ENCODE data around the gene ATG9B.
A peak's percentile ranks its signal among the peaks of the same experiment; 100 is the strongest.
"Not testable (repeated sequence)": the region's sequence is repeated elsewhere in the genome, so short reads cannot be mapped to it uniquely, and the experiment has no call there.

Gene ATG9B

DNA sequence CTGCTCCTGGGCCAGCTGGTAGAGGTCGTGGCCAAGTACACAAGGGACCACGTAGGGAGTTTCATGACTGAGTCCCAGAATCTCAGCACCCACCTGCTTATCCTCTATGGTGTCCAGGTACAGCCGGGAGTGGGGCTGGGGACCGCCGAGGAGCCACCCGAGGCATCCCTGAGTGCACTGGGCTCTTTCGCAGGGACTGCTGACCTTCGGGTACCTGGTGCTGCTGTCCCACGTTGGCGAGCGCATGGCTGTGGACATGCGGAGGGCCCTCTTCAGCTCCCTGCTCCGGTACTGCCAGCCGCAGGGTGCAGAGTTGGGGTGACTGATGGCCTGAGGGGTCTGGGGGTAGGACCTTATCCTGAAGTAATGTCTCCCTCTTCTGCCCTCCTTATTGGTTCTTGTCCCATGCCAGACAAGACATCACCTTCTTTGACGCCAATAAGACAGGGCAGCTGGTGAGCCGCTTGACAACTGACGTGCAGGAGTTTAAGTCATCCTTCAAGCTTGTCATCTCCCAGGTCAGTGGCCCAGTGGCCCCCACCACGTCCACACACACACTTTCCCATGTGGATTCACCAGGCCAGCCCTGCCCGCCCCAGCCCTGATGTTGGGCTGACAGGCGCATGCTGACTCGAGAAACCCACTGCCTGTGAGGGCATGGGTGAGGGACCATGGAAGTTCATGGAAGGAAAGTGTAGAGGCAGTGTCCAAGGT lies 10.2 kb upstream of the ATG9B start:
- Mint-ChIP-seq H3K4me1 (ENCODE audit: low read depth) (peaks cover 9% of the 10 kb centered on the region), H3K27ac (no peak overlapping the region), H3K27me3 (ENCODE audit: low read depth) (no peaks in the 10 kb centered on the region), H3K36me3 (ENCODE audit: low read depth) (peaks cover 7% of the 10 kb centered on the region), H3K9me3 (no peaks in the 10 kb centered on the region), H3K4me3 (no peak overlapping the region)

DNA sequence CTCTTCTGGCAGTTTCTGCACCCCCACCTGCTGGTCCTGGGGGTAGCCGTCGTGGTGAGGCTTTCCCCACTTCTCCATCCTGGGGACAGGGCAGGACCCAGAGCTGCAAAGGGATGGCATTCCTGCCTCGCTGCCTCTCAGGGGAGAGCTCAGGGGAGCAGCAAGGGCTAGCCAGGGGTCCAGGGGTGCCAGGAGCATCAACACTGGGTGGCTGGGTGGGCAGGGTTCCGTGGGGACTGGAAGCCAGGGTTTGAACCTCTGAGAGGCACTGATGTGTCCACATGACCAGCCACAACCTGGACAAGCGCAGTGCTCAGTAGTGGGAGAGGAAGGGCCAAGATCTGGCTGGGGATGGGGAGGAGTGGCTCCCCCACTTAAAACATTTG lies 9.6 kb upstream of the ATG9B start:
- H3K4me1 Mint-ChIP-seq (ENCODE audit: low read depth): peaks cover 9% of the 10 kb centered on the region
- H3K4me3 Mint-ChIP-seq: no peak overlapping the region
- H3K36me3 Mint-ChIP-seq (ENCODE audit: low read depth): peaks cover 7% of the 10 kb centered on the region
- H3K9me3 Mint-ChIP-seq: no peaks in the 10 kb centered on the region
- H3K27ac Mint-ChIP-seq: no peak overlapping the region
- no peaks in the 10 kb centered on the region for H3K27me3 Mint-ChIP-seq (ENCODE audit: low read depth)

DNA sequence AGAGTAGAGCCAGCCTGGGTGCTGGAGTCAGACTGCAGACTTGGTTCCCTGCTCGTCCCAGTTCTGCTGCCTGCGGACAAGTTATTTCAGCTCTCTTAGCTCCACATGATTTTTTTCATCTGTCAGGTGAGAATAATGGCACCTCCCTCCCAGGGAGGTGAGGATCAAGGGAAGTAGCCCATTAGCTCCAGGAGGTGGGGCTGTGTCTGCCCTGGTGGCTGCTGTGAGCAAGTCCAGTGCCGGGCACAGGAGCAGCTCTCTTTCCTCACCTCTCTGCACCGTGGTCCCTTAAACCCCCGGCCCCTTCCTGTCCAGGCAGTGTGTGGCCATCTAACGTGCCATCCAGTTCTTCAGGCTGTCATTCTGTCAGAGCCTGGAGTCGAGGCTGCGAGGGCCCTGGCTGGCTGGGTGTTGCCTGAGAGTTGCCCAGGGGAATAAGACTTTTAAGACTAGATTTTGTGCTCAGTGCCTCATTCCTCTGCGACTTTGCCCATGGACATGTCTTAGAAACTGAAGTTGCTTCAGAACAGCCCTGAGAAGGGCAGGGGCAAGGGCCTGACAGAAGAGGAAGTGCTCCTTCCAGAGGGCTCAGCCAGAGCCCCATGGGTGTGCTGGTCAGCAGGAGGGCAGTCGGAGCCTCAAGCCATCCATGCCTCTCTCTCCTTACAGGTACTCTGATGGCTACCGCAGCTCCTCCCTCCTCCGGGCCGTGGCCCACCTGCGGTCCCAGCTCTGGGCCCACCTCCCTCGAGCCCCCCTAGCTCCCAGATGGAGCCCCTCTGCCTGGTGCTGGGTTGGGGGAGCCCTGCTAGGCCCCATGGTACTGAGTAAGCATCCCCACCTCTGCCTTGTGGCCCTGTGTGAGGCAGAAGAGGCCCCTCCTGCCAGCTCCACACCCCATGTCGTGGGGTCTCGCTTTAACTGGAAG lies 8.9 kb upstream of the ATG9B start:
- H3K9me3 Mint-ChIP-seq: no peaks in the 10 kb centered on the region
- H3K4me1 Mint-ChIP-seq (ENCODE audit: low read depth): peaks cover 12% of the 10 kb centered on the region
- H3K4me3 Mint-ChIP-seq: no peak overlapping the region
- H3K27ac Mint-ChIP-seq: no peak overlapping the region
- no peaks in the 10 kb centered on the region for H3K27me3 Mint-ChIP-seq (ENCODE audit: low read depth)
- H3K36me3 Mint-ChIP-seq (ENCODE audit: low read depth): peaks cover 9% of the 10 kb centered on the region

DNA sequence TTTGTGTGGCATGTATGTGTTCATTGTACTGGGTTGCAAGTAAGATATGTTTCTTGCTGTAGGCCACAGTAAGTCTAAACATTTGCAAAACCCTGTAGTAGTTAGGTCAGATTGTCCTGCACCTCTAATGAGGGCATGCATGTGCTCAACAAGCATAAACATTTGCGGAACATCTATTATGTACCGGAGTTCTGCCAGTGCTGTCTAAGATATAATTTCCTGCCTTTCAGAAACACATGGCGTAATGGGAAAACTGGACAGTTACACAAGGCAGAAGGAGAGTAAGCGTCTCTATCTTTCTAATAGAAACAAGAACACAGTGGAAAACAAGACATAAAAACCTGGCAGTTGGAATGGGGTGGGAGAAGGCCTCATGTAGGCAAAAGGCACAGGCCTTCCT lies 6.7 kb upstream of the ATG9B start:
- H3K4me3 Mint-ChIP-seq: no peak overlapping the region
- no peaks in the 10 kb centered on the region for H3K27me3 Mint-ChIP-seq (ENCODE audit: low read depth)
- H3K36me3 Mint-ChIP-seq (ENCODE audit: low read depth): peaks cover 2% of the 10 kb centered on the region
- H3K9me3 Mint-ChIP-seq: no peaks in the 10 kb centered on the region
- H3K27ac Mint-ChIP-seq: no peak overlapping the region
- H3K4me1 Mint-ChIP-seq (ENCODE audit: low read depth): peaks cover 20% of the 10 kb centered on the region

DNA sequence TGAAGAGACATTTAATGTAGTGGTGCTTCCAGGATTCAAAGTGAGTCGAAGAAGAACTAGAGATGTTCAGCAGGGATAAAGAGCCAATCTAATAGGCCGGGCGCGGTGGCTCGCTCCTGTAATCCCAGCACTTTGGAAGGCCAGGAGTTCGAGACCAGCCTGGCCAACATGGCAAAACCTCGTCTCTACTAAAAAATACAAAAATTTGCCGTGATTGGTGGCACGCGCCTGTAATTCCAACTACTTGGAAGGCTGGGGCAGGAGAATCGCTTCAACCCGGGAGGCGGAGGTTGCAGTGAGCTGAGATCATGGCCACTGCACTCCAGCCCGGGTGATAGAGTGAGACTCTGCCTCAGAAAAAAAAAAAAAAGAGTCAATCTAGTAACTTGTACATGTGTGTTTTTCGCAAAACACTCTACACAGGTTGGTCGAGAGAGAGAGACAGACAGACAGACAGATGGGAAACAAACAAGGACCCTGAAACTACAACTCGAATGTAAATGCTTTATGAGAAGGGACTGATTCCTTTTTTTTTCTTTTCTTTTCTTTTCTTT lies 4.7 kb upstream of the ATG9B start:
- Mint-ChIP-seq H3K36me3 (ENCODE audit: low read depth) (peaks cover 2% of the 10 kb centered on the region), H3K4me3 (peak overlapping the region; percentile 95), H3K4me1 (ENCODE audit: low read depth) (peaks cover 20% of the 10 kb centered on the region), H3K9me3 (no peaks in the 10 kb centered on the region), H3K27ac (peak overlapping the region; percentile 94), H3K27me3 (ENCODE audit: low read depth) (no peaks in the 10 kb centered on the region)

DNA sequence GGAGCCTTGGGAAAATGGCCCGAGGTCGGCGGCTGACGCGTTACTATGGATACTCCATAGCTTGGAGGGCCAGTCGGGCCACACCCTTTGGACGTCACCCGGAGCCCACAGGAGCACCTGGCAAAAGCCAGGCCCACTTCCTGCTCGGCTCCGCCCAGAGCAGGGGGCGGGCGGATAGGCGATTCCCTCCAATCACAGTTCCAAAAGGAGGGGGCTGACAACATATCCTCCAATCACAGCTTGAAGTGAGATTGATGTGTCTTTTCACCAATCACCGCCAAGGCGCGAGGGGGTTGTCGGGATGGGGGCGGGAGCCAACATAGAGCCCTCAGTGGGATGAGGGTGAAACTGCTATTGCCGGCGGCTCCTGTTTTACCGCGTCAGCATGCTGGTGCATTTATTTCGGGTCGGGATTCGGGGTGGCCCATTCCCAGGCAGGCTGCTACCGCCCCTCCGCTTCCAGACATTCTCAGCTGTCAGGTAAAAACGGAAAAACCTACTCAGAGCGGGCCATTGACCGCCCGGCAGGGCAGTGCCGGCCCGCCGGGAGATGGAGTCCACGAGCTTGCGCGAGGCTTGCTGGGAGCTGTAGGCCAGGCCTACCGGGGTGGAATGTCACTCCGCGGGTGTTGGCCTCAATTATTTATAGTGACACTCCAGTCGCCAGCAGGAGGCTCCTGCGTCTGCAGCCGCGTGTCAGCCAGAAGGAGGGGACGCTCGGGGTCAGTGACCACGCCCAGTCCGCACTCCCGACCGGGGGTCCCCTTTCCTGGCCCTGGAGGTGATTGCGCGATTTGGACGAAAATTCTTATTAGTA lies 4.0 kb upstream of the ATG9B start, which contains the start of gene ABCB8:
ABCB8 (plus strand) TSS at position 320 of the 817 bp plus-strand sequence; CDS start at position 386, 66 bp downstream.
- Mint-ChIP-seq H3K4me3 (peak within 1 kb of the TSS; percentile 95), H3K27ac (peak within 1 kb of the TSS; percentile 94), H3K4me1 (ENCODE audit: low read depth) (peaks cover 20% of the 10 kb centered on the region), H3K36me3 (ENCODE audit: low read depth) (peaks cover 2% of the 10 kb centered on the region), H3K9me3 (no peaks in the 10 kb centered on the region), H3K27me3 (ENCODE audit: low read depth) (no peaks in the 10 kb centered on the region)

DNA sequence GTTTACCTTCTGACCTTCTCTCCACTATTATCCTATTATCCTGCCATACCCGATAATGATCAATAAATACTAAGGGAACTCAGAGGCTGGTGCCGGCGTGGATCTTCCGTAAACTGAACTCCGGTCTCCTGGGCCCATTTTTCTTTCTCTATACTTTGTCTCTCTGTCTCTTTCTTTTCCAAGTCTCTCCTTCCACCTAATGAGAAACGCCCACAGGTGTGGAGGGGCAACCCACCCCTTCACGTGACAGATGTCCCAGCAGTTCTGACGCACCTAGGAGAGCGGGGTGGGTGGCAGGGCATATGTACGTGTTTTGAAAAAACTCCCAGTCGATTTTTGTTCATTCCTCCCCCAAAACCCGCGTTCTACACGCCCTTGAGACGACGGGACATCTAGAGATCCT lies 3.4 kb upstream of the ATG9B start:
- peak overlapping the region; percentile 92 for H3K27ac Mint-ChIP-seq
- peak overlapping the region; percentile 95 for H3K4me3 Mint-ChIP-seq
- not testable (repeated sequence) for H3K36me3 Mint-ChIP-seq (ENCODE audit: low read depth); H3K9me3 Mint-ChIP-seq; H3K27me3 Mint-ChIP-seq (ENCODE audit: low read depth)
- peaks cover 20% of the 10 kb centered on the region for H3K4me1 Mint-ChIP-seq (ENCODE audit: low read depth)

DNA sequence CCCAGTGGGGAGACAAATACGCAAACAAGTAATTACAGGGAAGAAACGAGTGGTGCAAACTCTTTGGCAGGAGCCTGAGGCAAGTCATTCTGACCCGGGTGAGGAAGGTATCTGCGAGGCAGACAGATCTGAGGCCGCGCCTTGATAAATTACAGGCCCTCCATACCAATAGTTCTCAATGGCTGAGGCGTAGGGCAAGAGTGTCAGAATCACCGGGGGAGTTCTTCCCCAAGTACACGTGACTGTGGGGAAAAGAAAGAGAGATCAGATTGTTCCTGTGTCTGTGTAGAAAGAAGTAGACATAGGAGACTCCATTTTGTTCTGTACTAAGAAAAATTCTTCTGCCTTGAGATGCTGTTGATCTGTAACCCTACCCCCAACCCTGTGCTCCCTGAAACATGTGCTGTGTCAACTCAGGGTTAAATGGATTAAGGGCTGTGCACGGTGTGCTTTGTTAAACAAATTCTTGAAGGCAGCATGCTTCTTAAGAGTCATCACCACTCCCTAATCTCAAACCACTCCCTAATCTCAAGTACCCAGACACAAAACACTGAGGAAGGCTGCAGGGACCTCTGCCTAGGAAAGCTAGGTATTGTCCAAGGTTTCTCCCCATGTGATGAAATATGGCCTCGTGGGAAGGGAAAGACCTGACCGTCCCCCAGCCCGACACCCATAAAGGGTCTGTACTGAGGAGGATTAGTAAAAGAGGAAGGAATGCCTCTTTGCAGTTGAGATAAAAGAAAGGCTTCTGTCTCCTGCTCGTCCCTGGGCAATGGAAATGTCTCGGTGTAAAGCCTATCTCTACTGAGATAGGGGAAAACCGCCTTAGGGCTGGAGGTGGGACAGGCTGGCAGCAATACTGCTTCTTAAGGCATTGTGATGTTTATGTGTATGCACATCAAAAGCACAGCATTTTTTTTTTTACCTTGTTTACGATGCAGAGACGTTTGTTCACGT lies 2.8 kb upstream of the ATG9B start:
- peak overlapping the region; percentile 95 for H3K4me3 Mint-ChIP-seq
- peak overlapping the region; percentile 92 for H3K27ac Mint-ChIP-seq
- peaks cover 20% of the 10 kb centered on the region for H3K4me1 Mint-ChIP-seq (ENCODE audit: low read depth)
- not testable (repeated sequence) for H3K27me3 Mint-ChIP-seq (ENCODE audit: low read depth); H3K36me3 Mint-ChIP-seq (ENCODE audit: low read depth); H3K9me3 Mint-ChIP-seq

DNA sequence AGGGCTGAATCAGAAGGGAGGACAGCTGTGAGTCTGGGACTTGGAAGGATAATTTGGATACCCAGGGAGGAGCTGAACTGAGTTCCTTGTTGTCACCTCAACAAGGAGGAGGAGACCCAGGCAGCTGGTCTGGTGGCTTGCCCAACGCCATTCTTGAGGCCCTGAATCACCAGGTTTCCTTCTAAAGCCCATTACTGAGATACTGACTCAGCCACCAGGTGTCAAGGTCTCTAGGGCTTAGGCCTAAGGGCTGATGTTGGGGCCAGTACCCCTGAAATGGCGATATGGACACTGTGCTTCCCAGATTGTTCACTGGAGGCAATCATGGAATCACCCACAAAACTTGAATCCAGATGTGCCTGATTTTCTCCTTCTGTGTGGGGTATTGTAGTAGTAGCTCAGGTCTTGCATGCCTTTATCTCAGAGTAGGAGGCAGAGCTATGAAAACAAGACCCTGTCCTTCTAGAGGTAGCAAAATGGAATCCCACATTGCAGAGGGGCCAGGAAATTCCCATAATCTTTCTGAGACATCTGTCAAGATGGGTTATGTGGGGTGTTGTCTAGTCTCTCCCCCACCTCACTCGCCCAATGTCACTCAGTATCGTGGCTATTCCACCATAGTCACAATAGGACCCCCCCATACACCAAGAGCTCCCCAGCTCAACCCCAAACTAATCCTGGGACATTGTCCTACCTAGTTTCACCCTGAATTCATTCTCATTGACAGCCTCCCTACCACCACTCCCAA lies 1.8 kb upstream of the ATG9B start:
- Mint-ChIP-seq H3K27me3 (ENCODE audit: low read depth) (peaks cover 3% of the 10 kb centered on the region), H3K27ac (peak overlapping the region; percentile 50), H3K4me3 (peak overlapping the region; percentile 30), H3K36me3 (ENCODE audit: low read depth) (peaks cover 2% of the 10 kb centered on the region), H3K4me1 (ENCODE audit: low read depth) (peaks cover 20% of the 10 kb centered on the region), H3K9me3 (no peaks in the 10 kb centered on the region)

DNA sequence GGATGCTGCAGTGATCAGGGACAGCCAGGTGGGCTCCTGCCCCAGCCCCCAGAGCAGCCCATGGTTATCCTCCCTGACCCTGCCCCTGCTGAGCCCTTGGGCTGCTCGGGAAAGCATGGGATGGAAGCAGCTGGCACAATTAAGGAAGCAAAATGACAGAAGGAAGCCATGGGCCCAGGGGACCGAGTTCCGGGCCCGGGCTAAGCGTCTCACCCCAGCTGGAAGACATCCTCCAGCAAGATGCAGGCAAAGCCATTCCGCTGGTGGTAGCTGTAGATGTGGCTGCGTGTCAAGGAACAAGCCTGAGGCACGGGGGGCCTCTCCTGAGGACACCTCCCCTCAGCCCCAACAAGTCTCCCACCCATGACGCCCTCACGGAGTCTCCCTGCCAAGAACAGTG lies 1.1 kb downstream of the ATG9B start:
- Mint-ChIP-seq H3K36me3 (ENCODE audit: low read depth) (no peaks in the 10 kb centered on the region), H3K27me3 (ENCODE audit: low read depth) (peaks cover 25% of the 10 kb centered on the region), H3K4me3 (no peak overlapping the region), H3K27ac (no peak overlapping the region), H3K9me3 (no peaks in the 10 kb centered on the region), H3K4me1 (ENCODE audit: low read depth) (peaks cover 16% of the 10 kb centered on the region)

DNA sequence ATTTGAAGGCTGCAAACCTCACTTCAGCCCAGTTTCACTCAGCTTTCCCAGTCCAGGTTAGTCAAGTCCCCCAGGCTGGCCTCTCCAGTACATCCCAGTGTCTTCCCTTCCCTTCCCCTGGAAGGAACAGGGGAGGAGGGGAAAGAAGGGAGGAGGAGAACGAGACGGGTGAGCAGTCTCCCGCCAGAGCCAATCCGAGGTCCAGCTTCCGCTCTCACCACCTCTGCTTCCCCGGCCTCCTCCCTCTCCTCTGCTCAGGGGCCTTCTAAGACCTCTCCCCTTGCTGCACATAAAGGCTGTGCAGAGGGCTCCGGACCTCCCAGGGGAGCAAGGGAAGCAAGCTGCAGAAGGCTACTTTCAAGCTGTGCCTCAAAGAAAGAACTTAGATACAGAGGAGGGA lies 4.1 kb downstream of the ATG9B start:
- Mint-ChIP-seq H3K4me1 (ENCODE audit: low read depth) (peaks cover 26% of the 10 kb centered on the region), H3K27me3 (ENCODE audit: low read depth) (peaks cover 33% of the 10 kb centered on the region), H3K36me3 (ENCODE audit: low read depth) (no peaks in the 10 kb centered on the region), H3K4me3 (no peak overlapping the region), H3K9me3 (no peaks in the 10 kb centered on the region), H3K27ac (no peak overlapping the region)

DNA sequence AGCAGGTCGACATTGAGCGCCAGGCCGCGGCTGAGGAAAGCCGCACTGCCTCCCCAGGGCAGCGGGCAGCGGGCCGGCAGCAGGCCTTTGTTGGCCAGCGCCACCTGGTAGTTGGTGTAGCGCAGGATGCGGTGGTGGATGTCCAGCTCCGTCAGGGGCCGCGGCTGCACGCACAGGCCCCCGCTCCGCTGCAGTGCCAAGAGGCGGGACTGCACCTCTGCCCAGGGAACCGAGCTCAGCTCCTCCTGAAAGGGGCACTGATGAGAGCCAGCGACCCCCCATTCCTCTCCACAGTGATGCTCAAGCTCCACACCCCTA lies 5.2 kb downstream of the ATG9B start:
- H3K4me3 Mint-ChIP-seq: peak overlapping the region; percentile 32
- no peak overlapping the region for H3K27ac Mint-ChIP-seq
- H3K4me1 Mint-ChIP-seq (ENCODE audit: low read depth): peaks cover 38% of the 10 kb centered on the region
- no peaks in the 10 kb centered on the region for H3K9me3 Mint-ChIP-seq
- H3K36me3 Mint-ChIP-seq (ENCODE audit: low read depth): peaks cover 2% of the 10 kb centered on the region
- H3K27me3 Mint-ChIP-seq (ENCODE audit: low read depth): peaks cover 33% of the 10 kb centered on the region

Measured in T-helper 1 cell treated with Interleukin-12 subunit alpha and Interleukin-12 subunit beta and Interleukin-4 antibody, amounts not matched to agents 30 μg/mL and 1 μg/mL, for 36 hours (primary cell).